Measurements from ENCODE around the gene NUDT1.

NUDT1 gene

GRCh38 chr7:2224934-2225333 lies 17.1 kb upstream of the NUDT1 start:
- no peak for DNase-seq (ENCODE audit: low spot score)

GRCh38 chr7:2225336-2225735 lies 16.7 kb upstream of the NUDT1 start:
- DNase-seq (ENCODE audit: low spot score) = no peak

- DNase-seq (ENCODE audit: low spot score) = no peak
Measured at GRCh38 chr7:2225830-2226229, 16.2 kb upstream of the NUDT1 start.

- DNase-seq (ENCODE audit: low spot score) = no peak
Measured at GRCh38 chr7:2227699-2228098, 14.3 kb upstream of the NUDT1 start.

GRCh38 chr7:2228921-2229320 lies 13.1 kb upstream of the NUDT1 start:
- no peak for DNase-seq (ENCODE audit: low spot score)

GRCh38 chr7:2229467-2229866 lies 12.6 kb upstream of the NUDT1 start:
- DNase-seq (ENCODE audit: low spot score) = no peak

GRCh38 chr7:2230226-2230625 lies 11.8 kb upstream of the NUDT1 start:
- no peak for DNase-seq (ENCODE audit: low spot score)

- no peak for DNase-seq (ENCODE audit: low spot score)
Measured at GRCh38 chr7:2230882-2231281, 11.1 kb upstream of the NUDT1 start.

- no peak for DNase-seq (ENCODE audit: low spot score)
Measured at GRCh38 chr7:2231992-2232765, 9.8 kb upstream of the NUDT1 start.

- peak; percentile 91 for DNase-seq (ENCODE audit: low spot score)
Measured at GRCh38 chr7:2232766-2233520, 9.1 kb upstream of the NUDT1 start, which contains the start of gene MAD1L1. Gene MAD1L1, minus strand, starts transcription at chr7:2232945. Its CDS starts 2,812 bp downstream, at chr7:2230133.

- no peak for DNase-seq (ENCODE audit: low spot score)
Measured at GRCh38 chr7:2233926-2234325, 8.1 kb upstream of the NUDT1 start.

GRCh38 chr7:2237109-2237602 lies 4.9 kb upstream of the NUDT1 start:
- DNase-seq (ENCODE audit: low spot score) = no peak

GRCh38 chr7:2239242-2239641 lies 2.8 kb upstream of the NUDT1 start:
- no peak for DNase-seq (ENCODE audit: low spot score)

GRCh38 chr7:2242541-2243429 lies 759 bp downstream of the NUDT1 start:
- DNase-seq (ENCODE audit: low spot score) = peak; percentile 37

- DNase-seq (ENCODE audit: low spot score) = no peak
Measured at GRCh38 chr7:2243458-2243857, 1.4 kb downstream of the NUDT1 start.

- no peak for DNase-seq (ENCODE audit: low spot score)
Measured at GRCh38 chr7:2244404-2244995, 2.5 kb downstream of the NUDT1 start.

- no peak for DNase-seq (ENCODE audit: low spot score)
Measured at GRCh38 chr7:2245883-2246675, 4.1 kb downstream of the NUDT1 start.

- DNase-seq (ENCODE audit: low spot score) = peak; percentile 34
Measured at GRCh38 chr7:2247141-2247995, 5.3 kb downstream of the NUDT1 start.

GRCh38 chr7:2248984-2249694 lies 7.1 kb downstream of the NUDT1 start:
- no peak for DNase-seq (ENCODE audit: low spot score)

Measured in hematopoietic multipotent progenitor cell treated with erythropoietin and hydrocortisone succinate and interleukin-3 and kit ligand, for 15 days (in vitro differentiated cells).